ENCODE measurements around the gene PPFIA1. TPM values are rescaled to one million over a fixed set of nuclear protein-coding genes. Genes with fewer than 3 reads are reported as not detected.
"Not testable (repeated sequence)": the region's sequence is repeated elsewhere in the genome, so short reads cannot be mapped to it uniquely, and the experiment has no call there.

Gene PPFIA1
- total RNA-seq, 1 experiment from 2014 or later = 14.8 TPM

DNA sequence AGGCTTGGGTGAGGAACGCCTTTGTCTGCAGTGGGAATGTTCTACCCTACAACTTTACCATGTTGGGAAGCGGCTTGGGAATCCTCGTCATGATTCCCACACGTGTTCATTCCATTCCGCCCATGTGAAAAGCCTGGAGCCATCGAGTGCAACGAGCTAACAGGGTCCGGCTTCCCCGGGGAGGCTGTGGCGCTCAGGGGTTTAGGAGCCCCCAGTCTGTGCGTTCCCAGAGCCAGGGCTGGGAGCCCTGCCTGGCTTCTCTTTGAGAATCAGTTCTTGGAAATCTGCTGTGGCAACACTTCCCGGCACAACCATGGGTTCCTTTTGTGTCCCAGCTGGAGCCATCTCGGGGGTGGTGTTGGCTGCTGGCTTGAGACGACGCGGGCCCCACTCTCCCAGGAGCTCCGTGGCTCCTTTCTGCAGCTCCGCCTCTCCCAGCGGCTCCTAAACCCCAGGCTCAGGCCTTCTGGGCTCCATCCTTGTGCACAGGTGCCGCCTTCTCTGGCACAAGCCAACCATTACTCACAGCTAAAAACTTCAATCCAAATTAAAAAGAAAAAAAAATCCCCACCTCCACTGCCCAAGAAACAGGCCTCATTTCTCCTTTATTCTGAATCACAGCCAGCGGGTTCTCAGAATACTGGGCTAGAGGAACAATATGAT is 18.7 kb upstream of the PPFIA1 start:
- no peak for DNase-seq (ENCODE audit: low spot score)

DNA sequence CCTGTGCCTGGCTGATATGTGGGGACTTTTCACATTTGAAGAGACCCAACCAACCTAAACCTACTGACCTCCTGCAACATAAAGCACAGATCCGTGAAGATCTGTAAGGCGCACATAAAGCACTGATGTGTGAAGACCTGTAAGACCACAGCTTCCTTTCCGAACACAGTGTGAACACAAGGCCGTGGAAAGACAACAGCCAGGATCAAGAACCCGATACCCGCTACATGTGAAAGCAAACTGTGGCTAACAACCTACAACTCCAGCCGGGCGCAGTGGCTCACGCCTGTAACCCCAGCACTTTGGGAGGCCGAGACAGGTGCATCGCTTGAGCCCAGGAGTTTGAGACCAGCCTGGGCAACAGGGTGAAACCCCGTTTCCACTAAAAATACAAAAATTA is 17.6 kb upstream of the PPFIA1 start:
- DNase-seq (ENCODE audit: low spot score) = no peak

GRCh38 chr11:70255477-70256116 is 14.9 kb upstream of the PPFIA1 start:
- no peak for DNase-seq (ENCODE audit: low spot score)

DNA sequence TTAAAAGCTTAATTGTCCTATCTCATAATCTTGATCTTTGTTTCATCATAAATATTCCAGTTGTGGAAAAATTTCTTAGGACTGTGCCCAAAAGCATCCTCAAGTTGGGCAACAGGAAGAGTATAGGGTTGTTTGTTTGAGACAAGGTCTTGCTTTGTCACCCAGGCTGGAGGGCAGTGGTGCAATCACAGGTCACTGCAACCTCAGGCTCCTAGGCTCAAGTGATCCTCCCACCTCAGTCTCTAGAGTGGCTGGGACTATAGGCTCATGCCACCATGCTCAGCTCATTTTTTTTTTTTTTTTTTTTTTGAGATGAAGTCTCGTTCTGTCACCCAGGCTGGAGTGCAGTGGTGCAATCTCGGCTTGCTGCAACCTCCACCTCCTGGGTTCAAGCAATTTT is 11.4 kb upstream of the PPFIA1 start:
- not testable (repeated sequence) for DNase-seq (ENCODE audit: low spot score)

- no peak for DNase-seq (ENCODE audit: low spot score)
These were observed 7.5 kb upstream of the PPFIA1 start for GRCh38 chr11:70262951-70263350.

GRCh38 chr11:70263363-70263762 is 7.1 kb upstream of the PPFIA1 start:
- no peak for DNase-seq (ENCODE audit: low spot score)

- DNase-seq (ENCODE audit: low spot score) = no peak
These were observed 5.1 kb upstream of the PPFIA1 start for GRCh38 chr11:70265341-70265740.

DNA sequence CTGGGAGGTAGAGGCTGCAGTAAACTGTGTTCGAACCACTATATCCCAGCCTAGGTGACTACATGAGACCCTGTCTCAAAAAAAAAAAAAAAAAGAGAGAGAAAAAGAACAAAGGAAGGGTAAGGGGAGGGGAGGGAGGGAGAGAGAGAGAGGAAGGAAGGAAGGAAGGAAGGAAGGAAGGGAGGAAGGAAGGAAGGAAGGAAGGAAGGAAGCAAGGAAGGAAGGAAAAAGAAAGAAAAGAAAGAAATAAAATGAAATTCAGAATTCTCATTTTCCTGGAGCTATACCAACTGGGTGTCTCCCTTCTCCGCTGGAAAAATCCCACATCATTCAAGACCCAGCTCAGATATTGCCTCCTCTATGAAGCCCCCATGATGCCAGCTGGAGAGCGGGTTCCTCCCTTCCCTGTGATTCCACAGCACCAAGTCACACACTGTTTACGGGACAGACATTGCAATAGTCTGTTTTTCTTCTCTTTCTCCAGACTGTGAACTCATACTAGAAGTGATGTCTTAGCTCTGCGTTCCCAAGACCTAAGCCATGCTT is 3.0 kb upstream of the PPFIA1 start:
- no peak for DNase-seq (ENCODE audit: low spot score)

DNA sequence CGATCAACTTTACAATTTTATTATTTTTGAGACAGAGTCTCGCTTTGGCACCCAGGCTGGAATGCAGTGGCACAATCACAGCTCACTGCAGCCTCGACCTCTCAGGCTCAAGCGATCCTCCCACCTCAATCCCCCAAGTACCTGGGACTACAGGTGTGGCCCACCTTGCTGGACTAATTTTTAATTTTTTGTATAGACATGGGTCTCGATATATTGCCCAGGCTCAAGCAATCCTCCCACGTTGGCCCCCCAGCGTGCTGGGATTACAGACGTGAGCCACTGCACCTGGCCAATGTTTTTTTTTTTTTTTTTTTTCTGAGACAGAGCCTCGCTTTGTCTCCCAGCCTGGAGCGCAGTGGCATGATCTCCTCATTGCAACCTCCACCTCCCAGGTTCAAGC is 2.0 kb upstream of the PPFIA1 start:
- no peak for DNase-seq (ENCODE audit: low spot score)

- no peak for DNase-seq (ENCODE audit: low spot score)
These were observed 573 bp downstream of the PPFIA1 start for GRCh38 chr11:70270877-70271648.

GRCh38 chr11:70271649-70271953 is 1.1 kb downstream of the PPFIA1 start:
- DNase-seq (ENCODE audit: low spot score) = no peak

- no peak for DNase-seq (ENCODE audit: low spot score)
These were observed 1.5 kb downstream of the PPFIA1 start for GRCh38 chr11:70272009-70272408.

DNA sequence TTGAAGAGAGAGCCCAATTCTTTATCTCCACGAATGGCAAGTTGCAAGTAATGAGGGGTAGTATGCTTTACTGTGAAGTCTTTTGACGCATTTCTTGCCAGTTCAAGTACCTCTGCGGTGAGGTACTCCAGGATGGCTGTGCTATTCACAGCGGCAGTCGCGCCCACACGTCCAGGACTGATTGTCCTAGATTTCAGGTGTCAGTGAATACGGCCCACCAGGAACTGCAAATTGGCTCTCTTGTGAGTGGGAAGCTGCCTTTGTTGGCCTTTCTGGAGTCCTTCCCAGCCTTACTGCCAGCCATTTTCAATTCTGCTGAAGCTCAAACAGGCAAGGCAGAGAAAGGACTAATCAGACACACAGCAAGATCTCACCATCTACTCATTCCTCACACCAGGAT is 8.5 kb downstream of the PPFIA1 start:
- no peak for DNase-seq (ENCODE audit: low spot score)

GRCh38 chr11:70281156-70281609 is 10.7 kb downstream of the PPFIA1 start:
- DNase-seq (ENCODE audit: low spot score) = no peak

GRCh38 chr11:70282012-70282411 is 11.5 kb downstream of the PPFIA1 start:
- DNase-seq (ENCODE audit: low spot score) = no peak

DNA sequence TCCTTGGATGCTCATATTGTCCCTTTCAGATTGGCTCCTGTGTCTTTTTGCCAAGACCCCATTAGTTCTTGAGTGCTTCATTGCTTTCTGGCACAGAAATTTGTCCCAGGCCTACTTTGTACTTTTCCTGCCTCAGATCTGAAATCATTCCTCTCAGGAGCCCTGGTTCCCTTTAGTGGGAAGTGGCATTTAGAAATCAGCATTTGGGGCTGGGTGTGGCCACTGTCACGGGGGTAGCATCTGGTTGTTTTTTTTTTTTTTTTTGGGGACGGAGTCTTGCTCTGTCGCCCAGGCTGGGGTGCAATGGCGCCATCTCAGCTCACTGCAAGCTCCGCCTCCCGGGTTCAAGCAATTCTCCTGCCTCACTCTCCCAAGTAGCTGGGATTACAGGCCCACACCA is 18.2 kb downstream of the PPFIA1 start:
- no peak for DNase-seq (ENCODE audit: low spot score)

DNA sequence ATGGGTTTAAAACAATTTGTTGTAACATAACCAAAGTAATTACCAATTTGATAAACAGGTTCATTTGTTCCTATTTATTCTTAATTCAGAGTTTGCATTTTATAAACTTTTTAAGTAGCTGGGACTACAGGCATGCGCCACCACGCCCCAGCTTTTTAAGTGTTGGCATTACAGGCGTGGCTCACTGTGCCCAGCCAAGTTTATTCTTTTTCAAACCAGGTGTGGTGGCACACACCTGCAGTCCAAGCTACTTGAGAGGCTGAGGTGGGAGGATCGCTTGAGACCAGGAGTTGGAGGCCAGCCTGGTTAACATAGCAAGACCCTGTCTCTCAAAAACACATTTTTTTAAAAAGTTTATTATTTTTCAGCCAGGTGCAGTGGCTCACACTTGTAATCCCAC is 19.1 kb downstream of the PPFIA1 start:
- DNase-seq (ENCODE audit: low spot score) = no peak

GRCh38 chr11:70290361-70291065 is 20.0 kb downstream of the PPFIA1 start:
- no peak for DNase-seq (ENCODE audit: low spot score)

DNA sequence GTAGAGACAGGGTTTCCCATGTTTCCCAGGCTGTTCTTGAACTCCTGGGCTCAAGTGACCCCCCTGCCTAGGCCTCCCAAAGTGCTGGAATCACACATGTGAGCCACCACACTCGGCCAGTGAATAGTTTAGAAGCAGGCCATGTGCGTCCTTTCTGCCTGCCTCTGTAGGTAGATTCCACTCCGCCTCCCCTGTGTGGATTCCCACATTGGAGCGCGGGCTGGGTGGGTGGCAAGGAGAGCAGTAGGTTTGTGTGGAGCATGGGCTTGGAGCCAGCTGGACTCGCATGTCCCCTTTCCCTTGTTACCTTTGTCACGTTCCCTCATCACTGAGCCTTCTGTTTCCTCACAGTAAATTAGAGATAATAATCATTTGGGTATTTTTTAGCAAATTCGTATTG is 21.7 kb downstream of the PPFIA1 start:
- no peak for DNase-seq (ENCODE audit: low spot score)

- DNase-seq (ENCODE audit: low spot score) = no peak
These were observed 22.4 kb downstream of the PPFIA1 start for GRCh38 chr11:70292863-70293262.

DNA sequence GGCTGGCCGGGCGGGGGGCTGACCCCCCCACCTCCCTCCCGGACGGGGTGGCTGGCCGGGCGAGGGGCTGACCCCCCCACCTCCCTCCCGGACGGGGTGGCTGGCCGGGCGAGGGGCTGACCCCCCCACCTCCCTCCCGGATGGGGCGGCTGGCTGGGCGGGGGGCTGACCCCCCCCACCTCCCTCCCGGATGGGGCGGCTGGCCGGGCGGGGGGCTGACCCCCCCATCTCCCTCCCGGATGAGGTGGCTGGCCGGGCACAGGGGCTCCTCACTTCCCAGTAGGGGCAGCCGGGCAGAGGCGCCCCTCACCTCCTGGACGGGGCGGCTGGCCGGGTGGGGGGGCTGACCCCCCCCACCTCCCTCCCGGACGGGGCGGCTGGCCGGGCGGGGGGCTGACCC is 24.7 kb downstream of the PPFIA1 start:
- DNase-seq (ENCODE audit: low spot score) = not testable (repeated sequence)

- no peak for DNase-seq (ENCODE audit: low spot score)
These were observed 26.2 kb downstream of the PPFIA1 start for GRCh38 chr11:70296681-70297080.

All from H4 (cell line).